Liver (tissue), 9 donors: ENCODE measurements around the gene SEC24C. TPM values are rescaled to one million over a fixed set of nuclear protein-coding genes. Genes with fewer than 3 reads are reported as not detected.
"Not testable (repeated sequence)": the region's sequence is repeated elsewhere in the genome, so short reads cannot be mapped to it uniquely, and the experiment has no call there.

ENCODE experiments used
- DNase-seq: peaks from one replicate; pipeline ENCODE4 v3.0.0-alpha.2; 2017; ENCODE audit warnings: low spot score
- H3K27ac ChIP-seq, 2 donors: one replicate each; pipeline ENCODE4 v1.7.0; 2013; ENCODE audit warnings: inconsistent platforms in 2 of 2, low read length in 2 of 2, control low read depth in 1 of 2, low read depth in 1 of 2, mild to moderate bottlenecking in 1 of 2
- H3K27me3 ChIP-seq, 4 donors: one replicate each; pipeline versions ENCODE4 v1.6.1 to v1.7.0; 2013; ENCODE audit warnings: low read length in 3 of 4, inconsistent platforms in 1 of 4, mild to moderate bottlenecking in 1 of 4, moderate library complexity in 1 of 4; ENCODE audit not compliant: control insufficient read depth in 4 of 4, insufficient read depth in 4 of 4
- H3K36me3 ChIP-seq, 4 donors: one replicate each; pipeline versions ENCODE4 v1.6.1 to v1.7.0; 2013; ENCODE audit warnings: low read length in 3 of 4, mild to moderate bottlenecking in 3 of 4, low read depth in 1 of 4, moderate library complexity in 1 of 4; ENCODE audit not compliant: control insufficient read depth in 4 of 4, insufficient read depth in 3 of 4
- H3K4me1 ChIP-seq, 4 donors: one replicate each; pipeline versions ENCODE4 v1.6.1 to v1.7.0; 2013; ENCODE audit warnings: low read length in 3 of 4, mild to moderate bottlenecking in 3 of 4, moderate library complexity in 1 of 4; ENCODE audit not compliant: control insufficient read depth in 4 of 4, insufficient read depth in 4 of 4
- H3K4me3 ChIP-seq, 3 donors: one replicate each; pipeline versions ENCODE4 v1.6.1 to v1.7.0; 2013; ENCODE audit warnings: low read length in 3 of 3, control low read depth in 1 of 3, low read depth in 1 of 3, mild to moderate bottlenecking in 1 of 3
- H3K9ac ChIP-seq, 2 donors: one replicate each; pipeline ENCODE4 v1.7.0; 2013; ENCODE audit warnings: low read length in 2 of 2, mild to moderate bottlenecking in 2 of 2, moderate library complexity in 2 of 2, control low read depth in 1 of 2, low read depth in 1 of 2
- H3K9me3 ChIP-seq, 4 donors: one replicate each; pipeline versions ENCODE4 v1.6.1 to v1.7.0; 2013; ENCODE audit warnings: low read length in 3 of 4; ENCODE audit not compliant: control insufficient read depth in 4 of 4
- CTCF ChIP-seq: fragments of 150-350 bp; IDR thresholded peaks from 2 replicates; pipeline ENCODE4 v1.5.1; 2017; ENCODE audit warnings: improper control_type of control experiment, low read depth, low read length; ENCODE audit not compliant: missing input control
- EGR1 ChIP-seq, 2 donors: IDR thresholded peaks; 2 replicates each; pipeline ENCODE4 v1.6.1; 2016 to 2018; ENCODE audit warnings: antibody characterized with exemption in 2 of 2, low read depth in 2 of 2
- FOXA1 ChIP-seq: IDR thresholded peaks from 2 replicates; pipeline ENCODE4 v1.6.1; 2016; ENCODE audit warnings: antibody characterized with exemption
- FOXA2 ChIP-seq: IDR thresholded peaks from 2 replicates; pipeline ENCODE4 v1.6.1; 2016; ENCODE audit warnings: antibody characterized with exemption
- GABPA ChIP-seq, 2 donors: IDR thresholded peaks in 1 of 2; conservative IDR thresholded peaks in 1 of 2; 2 replicates each; pipeline ENCODE4 v1.6.1; 2016; ENCODE audit warnings: antibody characterized with exemption in 2 of 2, mild to moderate bottlenecking in 1 of 2, moderate library complexity in 1 of 2
- HNF4A ChIP-seq, 2 donors: conservative IDR thresholded peaks; 2 replicates each; pipeline ENCODE4 v1.6.1; 2016; ENCODE audit warnings: antibody characterized with exemption in 2 of 2, mild to moderate bottlenecking in 2 of 2
- HNF4G ChIP-seq: IDR thresholded peaks from 2 replicates; pipeline ENCODE4 v1.6.1; 2016; ENCODE audit warnings: antibody characterized with exemption
- JUND ChIP-seq, 2 donors: IDR thresholded peaks; 2 replicates each; pipeline ENCODE4 v1.6.1; 2016; ENCODE audit warnings: antibody characterized with exemption in 2 of 2
- NR2F2 ChIP-seq: IDR thresholded peaks from 2 replicates; pipeline ENCODE4 v1.6.1; 2016; ENCODE audit warnings: antibody characterized with exemption
- RAD21 ChIP-seq, 2 donors: IDR thresholded peaks; 2 replicates each; pipeline ENCODE4 v1.6.1; 2016; ENCODE audit warnings: antibody characterized with exemption in 2 of 2, mild to moderate bottlenecking in 2 of 2
- REST ChIP-seq: IDR thresholded peaks from 2 replicates; pipeline ENCODE4 v1.6.1; 2016; ENCODE audit warnings: antibody characterized with exemption, mild to moderate bottlenecking
- RXRA ChIP-seq, 2 donors: IDR thresholded peaks; 2 replicates each; pipeline ENCODE4 v1.6.1; 2017 to 2018; ENCODE audit warnings: antibody characterized with exemption in 2 of 2, mild to moderate bottlenecking in 1 of 2
- SP1 ChIP-seq: IDR thresholded peaks from 2 replicates; pipeline ENCODE4 v1.6.1; 2018; ENCODE audit warnings: antibody characterized with exemption, mild to moderate bottlenecking
- TAF1 ChIP-seq: conservative IDR thresholded peaks from 2 replicates; pipeline ENCODE4 v1.6.1; 2016; ENCODE audit warnings: antibody characterized with exemption, mild to moderate bottlenecking
- YY1 ChIP-seq: IDR thresholded peaks from 2 replicates; pipeline ENCODE4 v1.6.1; 2016; ENCODE audit warnings: antibody characterized with exemption, mild to moderate bottlenecking
- ZBTB33 ChIP-seq: IDR thresholded peaks from 2 replicates; pipeline ENCODE4 v1.6.1; 2016; ENCODE audit warnings: antibody characterized with exemption
- WGBS: extraction: QIAGEN DNeasy Blood & Tissue Kit; methylation state at CpG from one replicate; pipeline ENCODE4 v1.1.7; 2013; 5-methylcytosine and 5-hydroxymethylcytosine counted together
- polyA plus RNA-seq, 2 donors: library from polyadenylated mRNA; stranded (reverse) in 1 of 2; unstranded in 1 of 2; fragments of 200-250 nt in 1 of 2; fragments of >200 nt in 1 of 2; fragmentation: Nextera tagmentation in 1 of 2; extraction: Ambion mirVana in 1 of 2; gene quantifications; one replicate each; pipeline versions ENCODE4 v1.2.1 to v1.2.3, GENCODE V29; 2013 to 2015
- total RNA-seq, 2 donors: library from RNA; depleted of rRNA; stranded (reverse); fragments of >200 nt; gene quantifications; one replicate each; pipeline ENCODE4 v1.2.3, GENCODE V29; 2014
- TF ChIP-seq, protein P1 (sequence below): IDR thresholded peaks from 2 replicates; pipeline ENCODE4 v1.6.1; 2016; ENCODE audit warnings: antibody characterized with exemption
- TF ChIP-seq, protein P2 (sequence below): IDR thresholded peaks from 2 replicates; pipeline ENCODE4 v1.6.1; 2016; ENCODE audit warnings: antibody characterized with exemption
- donor health status: healthy.
- donor health status: healthy.
- donor health status: healthy.
- donor health status: healthy.
- donor health status: healthy.

The SEC24C gene
- total and polyA plus RNA-seq, 4 donors: 15.0 to 48.1 (median 40.9) TPM

DNA sequence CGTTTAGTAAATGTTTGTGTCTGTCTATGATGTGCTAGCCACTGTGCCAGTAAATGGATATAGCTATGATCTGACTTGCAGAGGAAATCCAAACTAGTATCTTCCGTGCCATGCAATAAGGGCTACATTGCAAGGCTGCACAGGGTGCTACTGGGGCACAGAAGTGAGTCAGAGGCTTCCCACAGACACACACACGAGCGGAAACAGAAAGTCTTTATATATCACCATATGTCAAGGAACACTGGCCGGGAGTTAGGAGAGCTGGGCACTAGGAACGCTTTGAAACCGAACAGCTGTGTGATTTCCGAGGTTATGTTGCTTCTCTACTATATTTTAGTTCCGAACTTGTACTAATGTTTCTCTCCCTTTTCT lies 14.4 kb upstream of the SEC24C start:
- H3K36me3 ChIP-seq: peaks cover 8 to 35% (median 16%) of the 10 kb centered on the region in 4 donors
- not testable (repeated sequence) for DNase-seq

DNA sequence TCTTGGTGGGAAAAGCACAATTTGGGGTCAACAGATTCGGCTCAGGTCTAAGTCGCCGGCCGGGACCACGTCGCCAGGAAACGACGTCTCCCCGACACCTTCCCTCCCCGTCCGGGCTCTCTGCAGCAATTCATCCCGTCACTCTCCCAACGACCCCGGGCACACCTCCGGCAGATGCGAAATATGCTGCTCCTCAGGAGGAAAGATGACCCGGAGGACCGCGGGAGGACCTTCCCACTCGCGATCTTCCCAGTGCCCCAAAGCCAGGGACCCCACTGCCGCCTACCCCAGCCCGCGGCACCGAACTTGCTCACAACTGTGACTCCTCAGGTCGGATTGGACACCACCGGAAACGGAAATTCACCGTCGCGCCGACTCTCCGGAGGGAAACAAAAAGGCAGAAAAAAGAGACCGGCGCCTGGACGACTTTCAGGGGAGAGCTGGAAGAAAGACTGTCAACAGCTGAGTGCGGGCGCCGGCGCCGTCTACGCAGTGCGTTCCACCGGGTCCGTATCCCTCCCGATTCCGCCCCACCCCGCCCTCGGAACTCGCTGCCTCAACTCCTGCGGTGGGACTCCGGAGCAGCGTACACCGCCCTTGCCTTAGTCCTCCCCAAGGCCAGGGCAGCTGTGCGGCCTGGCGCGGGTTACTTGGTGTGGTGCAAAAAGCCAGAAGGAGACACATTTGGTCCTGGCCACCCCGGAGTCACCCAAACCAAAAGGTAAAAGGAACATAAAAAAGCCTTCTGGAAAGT lies 13.8 kb upstream of the SEC24C start:
- H3K36me3 ChIP-seq: peaks cover 6 to 30% (median 14%) of the 10 kb centered on the region in 4 donors
- no peaks in the 10 kb centered on the region for H3K9me3 ChIP-seq
- H3K4me1 ChIP-seq: peaks cover 8 to 16% (median 12%) of the 10 kb centered on the region in 4 donors
- H3K27me3 ChIP-seq: no peaks in the 10 kb centered on the region
- TF ChIP-seq TAF1: peak; percentile 49
- no peak for TF ChIP-seq FOXA1
- TF ChIP-seq RAD21 (IDR thresholded peaks at IDR 0.05): no peak
- TF ChIP-seq NR2F2: no peak
- TF ChIP-seq EGR1 (IDR thresholded peaks at IDR 0.05; ENCODE audit: low read depth in 2 of 2): no peak
- TF ChIP-seq, protein P1, sequence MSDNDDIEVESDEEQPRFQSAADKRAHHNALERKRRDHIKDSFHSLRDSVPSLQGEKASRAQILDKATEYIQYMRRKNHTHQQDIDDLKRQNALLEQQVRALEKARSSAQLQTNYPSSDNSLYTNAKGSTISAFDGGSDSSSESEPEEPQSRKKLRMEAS: peak; percentile 58
- TF ChIP-seq HNF4A (conservative IDR thresholded peaks at IDR 0.05): peak in 1 of 2 donors; percentile 6
- peak; percentile 43 for TF ChIP-seq ZBTB33
- TF ChIP-seq REST: peak; percentile 60
- no peak for TF ChIP-seq CTCF
- no peak for TF ChIP-seq FOXA2
- peak; percentile 40 for TF ChIP-seq SP1
- TF ChIP-seq RXRA (IDR thresholded peaks at IDR 0.05): peak in 1 of 2 donors; percentile 33
- TF ChIP-seq HNF4G: no peak
- TF ChIP-seq YY1: peak; percentile 72
- no peak for TF ChIP-seq JUND (IDR thresholded peaks at IDR 0.05)
- TF ChIP-seq, protein P2, sequence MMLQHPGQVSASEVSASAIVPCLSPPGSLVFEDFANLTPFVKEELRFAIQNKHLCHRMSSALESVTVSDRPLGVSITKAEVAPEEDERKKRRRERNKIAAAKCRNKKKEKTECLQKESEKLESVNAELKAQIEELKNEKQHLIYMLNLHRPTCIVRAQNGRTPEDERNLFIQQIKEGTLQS: no peak
- TF ChIP-seq GABPA (IDR thresholded peaks at IDR 0.05 in 1 of 2, conservative IDR thresholded peaks at IDR 0.05 in 1 of 2): peak; percentile 99 to 100
- H3K27ac ChIP-seq: peak overlapping the region; percentile 80 to 85
- WGBS: under 1% methylated on average over 58 of the region's 58 CpGs
- H3K9ac ChIP-seq: peak overlapping the region; percentile 48 to 83
- DNase-seq: peak; percentile 94
- peak overlapping the region; percentile 70 to 94 (median 70) for H3K4me3 ChIP-seq

More for the DNA sequence above, 14.4 kb upstream of the SEC24C start:
- H3K27me3 ChIP-seq, H3K9me3 ChIP-seq: not testable (repeated sequence)
- WGBS: under 1% methylated on average over 9 of the region's 9 CpGs
- H3K27ac ChIP-seq: peak overlapping the region; percentile 80 to 85
- peaks cover 8 to 16% (median 12%) of the 10 kb centered on the region in 4 donors for H3K4me1 ChIP-seq
- H3K9ac ChIP-seq: peak overlapping the region; percentile 48 to 82
- peak overlapping the region; percentile 70 to 94 (median 70) for H3K4me3 ChIP-seq
